Thyroid gland (tissue), 4 donors: ENCODE measurements around the gene OLFM1. TPM values are rescaled to one million over a fixed set of nuclear protein-coding genes. Genes with fewer than 3 reads are reported as not detected.

Experiments
- DNase-seq, 2 donors: peaks; one replicate each; pipeline ENCODE4 v3.0.0-alpha.2; 2019
- H3K27ac ChIP-seq, 3 donors: fragments of 200-600 bp; sonication (generic); 1 replicate in 2 of 3; 2 replicates in 1 of 3; pipeline ENCODE4 v1.5.1; 2016 to 2019; ENCODE audit warnings: mild to moderate bottlenecking in 1 of 3, moderate library complexity in 1 of 3
- H3K27me3 ChIP-seq: fragments of 200-600 bp; sonication (generic); one replicate; pipeline ENCODE4 v1.5.1; 2019
- H3K36me3 ChIP-seq, 2 donors: fragments of 200-600 bp; sonication (generic); one replicate each; pipeline ENCODE4 v1.5.1; 2016 to 2019
- H3K4me1 ChIP-seq, 2 donors: fragments of 200-600 bp; sonication (generic); one replicate each; pipeline ENCODE4 v1.5.1; 2017 to 2019
- H3K4me3 ChIP-seq, 3 donors: fragments of 200-600 bp; sonication (generic); replicated peaks in 1 of 3; 1 replicate in 2 of 3; 2 replicates in 1 of 3; pipeline ENCODE4 v1.5.1; 2016; ENCODE audit warnings: mild to moderate bottlenecking in 1 of 3
- H3K9me3 ChIP-seq: fragments of 200-600 bp; sonication (generic); one replicate; pipeline ENCODE4 v1.5.1; 2017
- CTCF ChIP-seq, 6 experiments: fragments of 200-600 bp in 3 of 6; fragments of 450-650 bp in 3 of 6; sonication (generic) in 3 of 6; IDR thresholded peaks; one replicate each; pipeline ENCODE4 v1.5.1; 2016 to 2019; ENCODE audit warnings: antibody characterized with exemption in 6 of 6, mild to moderate bottlenecking in 2 of 6, inconsistent platforms in 1 of 6, moderate library complexity in 1 of 6
- POLR2A ChIP-seq, 2 donors: fragments of 450-650 bp; IDR thresholded peaks; one replicate each; pipeline ENCODE4 v1.6.1; 2017; ENCODE audit warnings: antibody characterized with exemption in 2 of 2, mild to moderate bottlenecking in 2 of 2, moderate library complexity in 1 of 2
- WGBS, 2 donors: methylation state at CpG; one replicate each; pipeline ENCODE4 v1.1.5; 2017; 5-methylcytosine and 5-hydroxymethylcytosine counted together
- intact Hi-C: fragments of 100-400 bp; cut with DNase I; formaldehyde crosslinking; loops from one replicate; pipeline ENCODE4 v1.15.1; 2023
- total RNA-seq, 4 donors: library from RNA; depleted of rRNA; stranded (reverse); fragments of >200 nt; gene quantifications; one replicate each; pipeline ENCODE4 v1.2.3, GENCODE V29; 2016

Gene OLFM1
- total RNA-seq, 4 donors from 2014 or later, result 7.2 to 25.8 (median 17.4) TPM

DNA sequence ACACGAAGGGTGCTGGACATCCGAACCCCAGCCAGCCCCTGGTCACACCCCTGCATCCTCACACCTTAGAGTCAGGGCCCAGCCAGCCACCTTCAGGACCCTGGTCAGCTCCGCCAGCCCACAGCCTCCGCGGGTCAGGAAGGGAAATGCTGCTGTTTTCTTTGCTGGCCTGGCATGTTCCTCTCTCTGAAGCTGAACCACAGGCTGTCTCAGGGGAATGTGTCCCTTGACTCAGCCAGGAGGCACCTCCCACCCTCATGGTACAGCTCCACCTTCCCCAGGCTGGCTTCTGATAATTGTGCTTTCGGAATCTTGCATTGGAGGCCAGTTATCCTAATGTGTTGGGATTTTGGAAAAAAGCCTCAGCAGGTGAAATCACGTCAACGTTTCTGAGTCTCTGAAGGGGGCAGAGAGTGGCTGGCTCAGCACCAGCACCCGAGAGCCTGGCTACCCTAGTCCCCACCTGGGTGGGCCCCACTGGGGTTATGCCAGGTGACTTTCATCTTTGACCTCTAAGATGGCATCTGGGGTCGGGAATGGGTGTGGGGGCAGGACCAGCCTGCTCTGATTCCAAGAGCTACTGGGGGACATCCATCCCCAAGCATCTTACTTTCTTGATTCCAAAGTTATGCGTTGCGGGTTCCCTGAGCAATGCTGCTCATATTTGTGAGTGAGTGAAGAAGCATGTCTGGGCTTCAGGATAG is 9.8 kb upstream of the OLFM1 start:
- intact Hi-C loops, result no loop called here
- Histone ChIP-seq H3K4me3 (no peak overlapping the region), H3K36me3 (no peaks in the 10 kb centered on the region), H3K27me3 (no peaks in the 10 kb centered on the region), H3K9me3 (no peaks in the 10 kb centered on the region), H3K4me1 (peaks cover 0 to 12% of the 10 kb centered on the region in 2 donors), H3K27ac (no peak overlapping the region)
- 46 to 76% methylated on average over 6 to 12 of the region's 12 CpGs for WGBS, 2 donors
- peak in 1 of 2 donors; percentile 31 for DNase-seq
- TF ChIP-seq POLR2A (IDR thresholded peaks at IDR 0.05), result no peak
- no peak for TF ChIP-seq CTCF (IDR thresholded peaks at IDR 0.05)

DNA sequence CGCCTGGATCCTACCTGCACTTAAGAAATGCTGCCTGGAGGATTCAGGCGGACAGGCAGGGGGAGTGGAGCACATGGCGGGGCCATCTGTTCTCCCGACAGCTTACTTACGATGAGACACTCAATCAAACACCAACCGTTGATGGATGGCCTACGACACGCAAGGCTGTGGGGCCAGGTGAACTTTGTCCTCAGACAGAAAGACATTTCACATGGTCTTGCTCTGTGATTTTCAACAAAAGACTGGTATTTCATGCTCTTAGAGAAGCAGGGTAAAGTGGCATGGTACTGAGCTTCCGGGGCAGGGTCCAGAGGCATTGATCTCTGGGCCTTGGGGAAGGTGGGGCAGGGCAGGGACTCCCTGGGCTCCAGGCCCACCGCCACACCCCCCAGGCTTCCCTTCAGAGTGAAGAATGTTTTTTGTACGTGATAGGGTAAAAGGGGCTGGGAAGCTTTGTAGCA is 9.1 kb upstream of the OLFM1 start:
- Histone ChIP-seq H3K9me3 (no peaks in the 10 kb centered on the region), H3K27ac (no peak overlapping the region), H3K36me3 (no peaks in the 10 kb centered on the region), H3K4me3 (no peak overlapping the region), H3K4me1 (peaks cover 0 to 14% of the 10 kb centered on the region in 2 donors), H3K27me3 (no peaks in the 10 kb centered on the region)
- no peak for TF ChIP-seq CTCF (IDR thresholded peaks at IDR 0.05)
- no peak for TF ChIP-seq POLR2A (IDR thresholded peaks at IDR 0.05)
- no peak for DNase-seq
- WGBS, 2 donors, result 80 to 89% methylated on average over 11 of the region's 11 CpGs
- intact Hi-C loops, result no loop called here

DNA sequence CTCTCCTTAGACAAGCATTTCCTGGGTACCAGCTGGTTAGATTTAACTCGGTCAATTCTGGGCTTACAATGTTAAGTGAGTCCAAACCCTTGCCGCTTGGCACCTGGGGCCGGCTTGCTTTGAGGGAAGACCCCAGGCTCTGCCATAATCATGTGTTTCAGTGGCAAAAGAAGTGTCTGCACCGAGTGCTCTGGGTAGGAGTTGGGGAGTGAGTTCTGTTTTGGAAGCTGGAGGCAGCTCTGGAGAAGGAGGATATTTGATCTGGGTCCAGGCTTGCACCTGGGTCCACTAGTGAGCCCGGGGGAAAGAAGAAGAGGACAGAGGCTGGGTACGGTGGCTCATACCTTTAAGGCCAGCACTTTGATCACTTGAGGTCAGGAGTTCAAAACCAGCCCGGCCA is 8.4 kb upstream of the OLFM1 start:
- intact Hi-C loops, result no loop called here
- H3K27ac ChIP-seq, result no peak overlapping the region
- no peaks in the 10 kb centered on the region for H3K36me3 ChIP-seq
- peaks cover 0 to 19% of the 10 kb centered on the region in 2 donors for H3K4me1 ChIP-seq
- no peak overlapping the region for H3K4me3 ChIP-seq
- no peaks in the 10 kb centered on the region for H3K27me3 ChIP-seq
- DNase-seq, result no peak
- H3K9me3 ChIP-seq, result no peaks in the 10 kb centered on the region
- 81 to 83% methylated on average over 7 of the region's 7 CpGs for WGBS, 2 donors
- TF ChIP-seq POLR2A (IDR thresholded peaks at IDR 0.05), result no peak
- TF ChIP-seq CTCF (IDR thresholded peaks at IDR 0.05), result no peak

GRCh38 chr9:135079676-135080075 is 7.8 kb upstream of the OLFM1 start:
- TF ChIP-seq POLR2A (IDR thresholded peaks at IDR 0.05) (no peak), CTCF (IDR thresholded peaks at IDR 0.05) (no peak)
- WGBS, 2 donors, result 82 to 85% methylated on average over 8 of the region's 8 CpGs
- Histone ChIP-seq H3K4me1 (peaks cover 0 to 19% of the 10 kb centered on the region in 2 donors), H3K36me3 (no peaks in the 10 kb centered on the region), H3K4me3 (no peak overlapping the region), H3K27ac (no peak overlapping the region), H3K9me3 (no peaks in the 10 kb centered on the region), H3K27me3 (no peaks in the 10 kb centered on the region)
- intact Hi-C loops, result no loop called here
- DNase-seq, result no peak
